HCT116 (cell line): ENCODE results near the gene TDP1. TPM values are rescaled to one million over a fixed set of nuclear protein-coding genes. Genes with fewer than 3 reads are reported as not detected.

Experiments used
- ATAC-seq: fragments of 200-7000 bp; cut with Tn5 transposase; 2 replicates; pipeline ENCODE4 v1.9.1; 2020; ENCODE audit warnings: mild to moderate bottlenecking, moderate library complexity
- BruUV-seq: library from RNA; stranded (reverse); fragments of 400-500 nt; replicated peaks from 2 replicates; lab custom pipeline; 2021; lab: Mats Ljungman, UMichigan
- CTCF ChIA-PET: fragments of 300-600 bp; sonication (Branson Sonifier 250); formaldehyde crosslinking; loops from one replicate; lab custom pipeline; 2021; ENCODE audit warnings: antibody characterized with exemption; lab: Charles Lee
- POLR2A ChIA-PET: fragments of 300-600, 350-600 bp; sonication (Branson Sonifier 250); formaldehyde crosslinking; loops from one replicate; lab custom pipeline; 2021; ENCODE audit warnings: antibody characterized with exemption; lab: Charles Lee
- RAD21 ChIA-PET, 2 experiments: fragments of 300-600 bp; sonication (Branson Sonifier 250); formaldehyde crosslinking; loops; one replicate each; lab custom pipeline; 2023; ENCODE audit warnings: low total read pairs in 2 of 2; ENCODE audit not compliant: uncharacterized antibody in 2 of 2, unreplicated experiment in 2 of 2, low non-redundant PET in 1 of 2; lab: Charles Lee
- DNase-seq: peaks from one replicate; pipeline ENCODE4 v3.0.0-alpha.2; 2010; ENCODE audit warnings: low read depth, low spot score
- H2AFZ ChIP-seq: fragments of 200-600 bp; shearing (Covaris generic), sonication (generic); 2 replicates; pipeline ENCODE4 v1.6.1; 2017; ENCODE audit warnings: low read depth, mixed run types, mixed read lengths, antibody characterized with exemption, low read length; ENCODE audit not compliant: poor library complexity, severe bottlenecking
- H3K27ac ChIP-seq: 2 replicates; pipeline ENCODE4 v1.5.1; 2012; ENCODE audit warnings: low read depth, low read length
- H3K27me3 ChIP-seq: fragments of 200-600 bp; sonication (generic); 2 replicates; pipeline ENCODE4 v1.6.1; 2016; ENCODE audit warnings: mixed run types, low read length, mixed read lengths; ENCODE audit not compliant: insufficient read depth
- H3K36me3 ChIP-seq, 2 experiments: fragments of 200-500 bp in 1 of 2; fragments of 200-600 bp in 1 of 2; sonication (Bioruptor generic) in 1 of 2; sonication (generic) in 1 of 2; 2 replicates each; pipeline versions ENCODE4 v1.5.1 to v1.6.1; 2014 to 2016; ENCODE audit warnings: low read length in 2 of 2, inconsistent platforms in 1 of 2, mixed read lengths in 1 of 2, mixed run types in 1 of 2; ENCODE audit not compliant: insufficient read depth in 2 of 2, control insufficient read depth in 1 of 2
- H3K4me1 ChIP-seq, 2 experiments: fragments of 200-600 bp in 1 of 2; sonication (generic) in 1 of 2; 2 replicates each; pipeline versions ENCODE4 v1.5.1 to v1.6.1; 2012 to 2017; ENCODE audit warnings: low read length in 2 of 2, inconsistent platforms in 1 of 2, mild to moderate bottlenecking in 1 of 2, mixed read lengths in 1 of 2, mixed run types in 1 of 2, moderate library complexity in 1 of 2; ENCODE audit not compliant: insufficient read depth in 2 of 2, control insufficient read depth in 1 of 2
- H3K4me2 ChIP-seq: fragments of 200-600 bp; sonication (generic); 2 replicates; pipeline ENCODE4 v1.6.1; 2017; ENCODE audit warnings: mixed run types, low read length, mixed read lengths
- H3K4me3 ChIP-seq, 2 experiments: fragments of 200-600 bp in 1 of 2; sonication (generic) in 1 of 2; replicated peaks in 1 of 2; 2 replicates each; pipeline ENCODE4 v1.5.1; 2011 to 2016; ENCODE audit warnings: low read length in 2 of 2, control low read depth in 1 of 2, low read depth in 1 of 2, mild to moderate bottlenecking in 1 of 2, mixed read lengths in 1 of 2, mixed run types in 1 of 2
- H3K79me2 ChIP-seq: fragments of 200-600 bp; sonication (generic); 2 replicates; pipeline ENCODE4 v1.6.1; 2017; ENCODE audit warnings: mild to moderate bottlenecking, mixed run types, low read length, moderate library complexity, mixed read lengths; ENCODE audit not compliant: insufficient read depth
- H3K9ac ChIP-seq: fragments of 200-600 bp; sonication (generic); 2 replicates; pipeline ENCODE4 v1.6.1; 2016; ENCODE audit warnings: low read length, mixed read lengths
- H3K9me2 ChIP-seq: fragments of 200-600 bp; sonication (generic), shearing (Covaris generic); 2 replicates; pipeline ENCODE4 v1.6.1; 2017; ENCODE audit warnings: mixed run types, mild to moderate bottlenecking, moderate library complexity; ENCODE audit not compliant: insufficient read depth
- H3K9me3 ChIP-seq, 2 experiments: fragments of 200-500 bp in 1 of 2; fragments of 200-600 bp in 1 of 2; sonication (Bioruptor generic) in 1 of 2; sonication (generic) in 1 of 2; 2 replicates each; pipeline ENCODE4 v1.6.1; 2014 to 2017; ENCODE audit warnings: low read length in 2 of 2, mixed read lengths in 2 of 2, inconsistent platforms in 1 of 2, low read depth in 1 of 2, mild to moderate bottlenecking in 1 of 2, mixed run types in 1 of 2, moderate library complexity in 1 of 2; ENCODE audit not compliant: control insufficient read depth in 1 of 2, insufficient read depth in 1 of 2
- H4K20me1 ChIP-seq: fragments of 200-600 bp; sonication (generic), shearing (Covaris generic); 2 replicates; pipeline ENCODE4 v1.6.1; 2017; ENCODE audit warnings: mixed run types, mild to moderate bottlenecking, moderate library complexity; ENCODE audit not compliant: insufficient read depth
- ATF3 ChIP-seq: IDR thresholded peaks from 2 replicates; pipeline ENCODE4 v1.6.1; 2012
- CEBPB ChIP-seq: IDR thresholded peaks from 2 replicates; pipeline ENCODE4 v1.6.1; 2012; ENCODE audit warnings: low read depth
- CTCF ChIP-seq, 3 experiments: fragments of 200-600 bp in 1 of 3; sonication (generic) in 1 of 3; IDR thresholded peaks in 2 of 3; conservative IDR thresholded peaks in 1 of 3; 2 replicates each; pipeline ENCODE4 v1.5.1; 2012 to 2017; ENCODE audit warnings: low read depth in 2 of 3, low read length in 2 of 3, antibody characterized with exemption in 1 of 3, borderline replicate concordance in 1 of 3, control low read depth in 1 of 3, mild to moderate bottlenecking in 1 of 3, mixed read lengths in 1 of 3, mixed run types in 1 of 3, moderate library complexity in 1 of 3; ENCODE audit not compliant: insufficient read depth in 1 of 3
- EGR1 ChIP-seq: IDR thresholded peaks from 2 replicates; pipeline ENCODE4 v1.6.1; 2012; ENCODE audit warnings: low read depth
- EZH2 ChIP-seq: fragments of 200-600 bp; sonication (generic); IDR thresholded peaks from 2 replicates; pipeline ENCODE4 v1.6.1; 2017; ENCODE audit warnings: antibody characterized with exemption, mixed run types
- FOSL1 ChIP-seq: IDR thresholded peaks from 2 replicates; pipeline ENCODE4 v1.6.1; 2012; ENCODE audit warnings: low read depth
- JUND ChIP-seq: IDR thresholded peaks from 2 replicates; pipeline ENCODE4 v1.6.1; 2012
- SIN3A ChIP-seq: IDR thresholded peaks from 2 replicates; pipeline ENCODE4 v1.6.1; 2012; ENCODE audit warnings: low read depth
- SP1 ChIP-seq: IDR thresholded peaks from 2 replicates; pipeline ENCODE4 v1.6.1; 2012; ENCODE audit warnings: low read depth
- SRF ChIP-seq: IDR thresholded peaks from 2 replicates; pipeline ENCODE4 v1.6.1; 2012; ENCODE audit warnings: low read depth
- TCF7L2 ChIP-seq: IDR thresholded peaks from 2 replicates; pipeline ENCODE4 v1.7.0; 2011; ENCODE audit warnings: borderline replicate concordance, inconsistent platforms; ENCODE audit not compliant: insufficient read depth, insufficient read length; ENCODE audit errors: extremely low read depth
- YY1 ChIP-seq: IDR thresholded peaks from 2 replicates; pipeline ENCODE4 v1.6.1; 2011; ENCODE audit warnings: low read length, low read depth, moderate library complexity, mild to moderate bottlenecking; ENCODE audit not compliant: insufficient replicate concordance; ENCODE audit errors: extremely low read depth
- ZBTB33 ChIP-seq: IDR thresholded peaks from 2 replicates; pipeline ENCODE4 v1.6.1; 2011; ENCODE audit warnings: mild to moderate bottlenecking, low read length, moderate library complexity; ENCODE audit not compliant: insufficient replicate concordance; ENCODE audit errors: extremely low read depth
- ZFX ChIP-seq: fragments of 450-650 bp; IDR thresholded peaks from 2 replicates; pipeline ENCODE4 v1.6.1; 2017
- ZNF274 ChIP-seq: fragments of 200-500 bp; sonication (Bioruptor generic); IDR thresholded peaks from 2 replicates; pipeline ENCODE4 v1.6.1; 2014; ENCODE audit warnings: mild to moderate bottlenecking, low read depth, low read length, inconsistent platforms
- intact Hi-C: fragments of 100-400 bp; cut with micrococcal nuclease; formaldehyde crosslinking; loops from 2 replicates; pipeline ENCODE4 v1.10.0; 2022
- total RNA-seq: library from RNA; stranded (reverse); gene quantifications from one replicate; pipeline ENCODE4 v1.2.1, GENCODE V29; 2021; ENCODE audit not compliant: unreplicated experiment

Gene TDP1
- total RNA-seq, 1 experiment from 2014 or later = 37.1 TPM

- TF ChIP-seq JUND (no peak), EGR1 (no peak), YY1 (no peak), ZBTB33 (no peak), ATF3 (no peak), SP1 (no peak), CEBPB (no peak), ZFX (no peak), CTCF (IDR thresholded peaks at IDR 0.05 in 2 of 3, conservative IDR thresholded peaks at IDR 0.05 in 1 of 3; ENCODE audit: borderline replicate concordance in 1 of 3, insufficient read depth in 1 of 3, low read depth in 2 of 3, low read length in 2 of 3) (no peak), FOSL1 (no peak), TCF7L2 (no peak), EZH2 (no peak), SRF (no peak), SIN3A (no peak), ZNF274 (no peak)
- intact Hi-C loops = no loop called here
- ChIA-PET RAD21 (no interaction called here), CTCF (no interaction called here), POLR2A (no interaction called here)
- DNase-seq (no peak), ATAC-seq (no peak)
- BruUV-seq = no TSS peak
- no peaks in the 10 kb centered on the region for H3K79me2 ChIP-seq
- H3K9me3 ChIP-seq = no peaks in the 10 kb centered on the region
- H3K36me3 ChIP-seq = no peaks in the 10 kb centered on the region
- H3K27ac ChIP-seq = no peak overlapping the region
- no peak overlapping the region for H2AFZ ChIP-seq
- H3K9ac ChIP-seq = no peak overlapping the region
- H3K4me3 ChIP-seq = no peak overlapping the region
- H3K4me1 ChIP-seq = no peaks in the 10 kb centered on the region
- no peaks in the 10 kb centered on the region for H3K27me3 ChIP-seq
- H4K20me1 ChIP-seq = no peaks in the 10 kb centered on the region
- H3K4me2 ChIP-seq = no peak overlapping the region
- H3K9me2 ChIP-seq = no peaks in the 10 kb centered on the region
These were observed 89.9 kb downstream of the TDP1 start for GRCh38 chr14:90045616-90046015.
